Stimulated activated CD8-positive, alpha-beta memory T cell treated with anti-CD3 and anti-CD28 coated beads, Interleukin-7, amount 100 ng/mL, for 24 hours (primary cell): Measurements from ENCODE around the gene FAHD2A.
"Not testable (repeated sequence)": the region's sequence is repeated elsewhere in the genome, so short reads cannot be mapped to it uniquely, and the experiment has no call there.

Experiments used
- DNase-seq: peaks from one replicate; pipeline ENCODE4 v3.0.0-alpha.2; 2020; ENCODE audit warnings: low read depth

FAHD2A gene

DNA sequence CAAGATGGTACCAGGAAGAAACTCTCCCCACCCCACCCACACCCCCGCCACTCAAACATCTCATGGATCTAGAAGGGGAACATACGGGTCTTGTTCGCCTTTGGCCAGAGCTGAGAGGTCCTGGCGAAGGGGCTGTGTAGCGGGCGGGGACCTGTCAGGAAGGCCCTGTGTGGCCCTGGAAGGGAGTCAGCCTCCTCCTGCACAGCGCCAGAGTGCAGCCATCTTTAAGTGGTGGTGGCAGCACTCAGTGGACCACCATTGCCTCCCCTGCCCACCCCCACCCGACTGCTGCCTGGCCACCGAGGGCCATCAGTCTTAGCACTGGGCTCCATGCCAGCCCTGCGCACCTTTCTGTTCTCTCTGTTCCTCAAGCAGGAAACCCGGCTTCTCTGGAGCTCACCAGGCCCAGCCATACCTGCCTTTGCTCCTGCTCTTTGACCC, 11.6 kb upstream of the FAHD2A start:
- DNase-seq: no peak

DNA sequence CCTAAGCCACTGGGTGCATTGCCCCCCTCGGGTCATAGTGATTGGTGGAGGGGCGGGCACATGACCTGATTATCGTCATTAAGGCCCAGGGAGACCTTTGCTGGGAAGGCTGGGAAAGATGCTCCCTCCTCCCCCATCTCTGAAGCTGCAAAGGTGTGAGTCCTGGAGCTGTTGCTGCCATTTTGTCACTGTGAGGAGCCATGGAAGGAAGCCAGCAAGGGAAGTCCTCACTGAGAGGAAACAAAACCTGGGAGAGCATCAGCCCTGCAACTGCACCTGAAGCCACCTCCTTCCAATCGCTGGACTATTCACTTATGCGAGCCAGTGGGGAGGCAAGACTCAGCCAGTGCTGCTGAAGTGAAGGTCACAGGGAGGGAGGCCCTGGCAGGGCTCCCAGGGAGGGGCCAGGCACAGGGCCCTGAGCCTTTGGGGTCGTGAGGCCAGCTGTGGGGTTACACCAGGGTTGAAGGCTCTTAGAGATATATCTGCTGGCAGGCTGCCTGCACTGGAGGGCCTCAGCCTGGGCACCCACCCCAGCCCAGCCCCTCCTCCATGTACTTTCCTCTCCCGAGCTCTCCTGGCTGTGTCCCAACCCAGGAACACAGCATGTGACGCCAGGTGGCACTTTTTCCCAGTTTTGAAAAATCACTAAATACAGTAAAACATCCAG, 10.7 kb upstream of the FAHD2A start:
- no peak for DNase-seq

DNA sequence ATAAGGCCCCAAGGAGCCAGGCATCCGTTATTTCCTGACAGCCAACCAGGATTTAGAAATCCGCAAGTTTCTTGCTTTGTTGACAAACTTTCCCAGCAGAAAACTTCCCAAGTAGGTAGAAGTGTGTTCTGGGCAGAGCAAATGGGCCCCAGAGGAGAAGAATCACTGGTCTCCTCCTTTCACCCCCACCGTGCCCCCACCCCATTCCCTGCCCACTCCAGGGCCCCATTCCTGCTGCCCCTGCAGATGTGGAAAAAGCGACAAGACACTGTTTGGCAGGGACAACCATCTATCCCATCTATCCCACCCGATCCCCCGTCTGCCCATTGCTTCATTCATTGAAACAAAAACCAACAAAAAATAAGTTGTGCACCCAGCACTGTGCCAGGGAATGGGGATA, 10.2 kb upstream of the FAHD2A start:
- DNase-seq: no peak

DNA sequence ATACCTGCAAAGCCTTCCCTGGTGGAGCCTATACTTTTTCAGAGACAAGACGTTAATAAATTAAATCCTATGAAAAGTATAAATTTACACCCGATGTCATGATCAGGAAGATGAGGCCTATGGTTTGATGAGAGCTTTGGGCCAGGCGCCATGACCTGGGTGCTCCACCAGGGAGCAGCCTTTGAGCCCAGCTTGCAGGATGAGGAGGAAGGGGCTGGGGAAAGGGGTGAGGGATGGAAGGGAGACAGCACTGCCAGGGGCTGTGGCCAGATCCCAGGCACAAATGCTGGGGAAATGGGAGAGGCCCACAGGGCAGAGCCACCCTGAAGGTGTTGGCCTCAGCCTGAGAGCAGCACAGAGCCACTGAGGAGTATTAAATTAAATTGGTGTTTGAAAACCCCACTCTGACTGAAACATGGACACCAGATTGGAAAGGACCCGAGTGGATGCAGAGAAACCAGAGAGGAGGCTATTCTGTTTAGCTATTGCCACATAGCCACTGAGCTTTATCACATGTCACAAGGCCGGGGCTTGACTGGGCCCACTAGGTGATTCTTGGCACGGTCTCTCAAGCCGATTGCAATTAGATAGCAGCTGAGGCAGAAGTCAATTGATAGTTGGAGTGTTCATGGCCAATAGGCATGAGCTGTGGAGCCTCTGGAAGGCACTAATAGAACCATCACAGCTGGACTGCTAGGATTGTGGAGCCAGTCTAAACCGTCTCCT, 9.6 kb upstream of the FAHD2A start:
- DNase-seq: no peak

DNA sequence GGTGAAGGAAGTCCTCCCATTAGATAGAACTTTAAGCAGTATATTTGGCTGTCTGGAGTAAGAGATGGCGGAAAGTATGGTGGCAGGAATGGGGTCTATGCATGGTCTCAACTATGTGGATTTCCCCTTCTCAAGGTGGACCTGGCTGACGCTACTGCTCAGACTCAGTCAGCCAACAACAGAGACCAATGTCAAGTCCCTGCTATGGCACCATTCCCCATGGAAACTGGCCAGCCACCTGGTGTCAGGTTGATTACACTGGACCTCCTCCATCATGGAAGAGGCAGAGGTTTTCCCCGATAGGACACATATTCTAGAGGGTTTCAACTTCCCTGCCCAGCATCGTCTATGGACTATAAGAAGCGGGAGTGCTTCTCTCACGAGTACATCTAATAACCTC, 8.6 kb upstream of the FAHD2A start:
- DNase-seq: no peak

DNA sequence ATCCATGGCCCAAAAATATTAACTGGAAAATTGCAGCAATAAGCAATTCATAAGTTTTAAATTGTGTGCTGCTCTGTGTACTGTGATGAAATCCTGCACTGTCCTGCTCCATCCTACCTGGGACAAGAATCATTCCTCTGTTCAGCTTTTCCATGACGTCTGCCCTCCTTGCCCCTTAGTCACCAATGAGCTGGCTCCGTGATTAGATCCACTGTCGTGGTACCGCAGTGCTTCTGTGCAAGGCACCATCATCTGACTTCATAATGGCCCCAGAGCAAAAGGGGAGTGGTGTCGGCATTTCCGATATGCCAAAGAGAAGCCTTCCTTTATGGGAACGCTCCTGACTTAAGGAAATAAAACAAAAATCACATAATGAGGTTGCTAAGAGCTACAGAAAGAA, 3.4 kb upstream of the FAHD2A start:
- DNase-seq: no peak

DNA sequence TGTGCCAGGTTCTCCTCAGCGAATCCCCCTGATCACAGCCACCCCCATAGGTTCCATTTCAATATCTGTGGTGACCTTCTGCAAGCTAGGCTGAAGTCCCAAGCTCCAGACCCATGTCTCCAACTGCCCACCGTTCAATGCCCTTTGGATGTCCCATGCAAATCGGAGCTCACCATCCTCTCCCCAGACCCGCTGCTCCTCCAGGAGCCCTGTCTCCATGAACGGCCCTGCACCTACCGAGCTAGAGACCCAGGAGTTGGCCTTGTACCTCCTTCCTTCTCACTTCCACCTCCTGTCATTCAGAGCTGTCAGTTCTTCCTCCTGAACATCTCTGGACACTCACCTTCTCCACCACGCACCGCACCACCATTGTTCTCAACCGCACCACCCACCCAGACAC, 1.0 kb upstream of the FAHD2A start:
- DNase-seq: no peak

DNA sequence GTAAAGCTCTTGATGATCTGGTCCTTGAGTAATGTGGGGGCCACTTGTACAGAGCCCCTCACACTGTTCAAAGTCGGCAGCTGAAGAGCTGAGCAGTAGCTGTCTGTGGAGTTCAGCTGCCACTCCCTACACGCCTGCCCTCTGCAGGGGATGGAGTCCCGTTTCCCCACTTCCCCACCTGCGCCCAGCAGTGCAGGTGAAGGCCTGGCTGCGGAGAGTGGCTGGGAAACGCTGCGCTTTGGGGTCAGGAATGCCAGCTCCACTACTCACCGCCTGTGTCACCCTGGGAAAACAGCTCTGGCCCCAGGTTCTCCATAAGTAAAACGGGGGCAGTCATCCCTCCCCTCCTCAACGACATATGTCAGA, 521 bp upstream of the FAHD2A start:
- DNase-seq: not testable (repeated sequence)

DNA sequence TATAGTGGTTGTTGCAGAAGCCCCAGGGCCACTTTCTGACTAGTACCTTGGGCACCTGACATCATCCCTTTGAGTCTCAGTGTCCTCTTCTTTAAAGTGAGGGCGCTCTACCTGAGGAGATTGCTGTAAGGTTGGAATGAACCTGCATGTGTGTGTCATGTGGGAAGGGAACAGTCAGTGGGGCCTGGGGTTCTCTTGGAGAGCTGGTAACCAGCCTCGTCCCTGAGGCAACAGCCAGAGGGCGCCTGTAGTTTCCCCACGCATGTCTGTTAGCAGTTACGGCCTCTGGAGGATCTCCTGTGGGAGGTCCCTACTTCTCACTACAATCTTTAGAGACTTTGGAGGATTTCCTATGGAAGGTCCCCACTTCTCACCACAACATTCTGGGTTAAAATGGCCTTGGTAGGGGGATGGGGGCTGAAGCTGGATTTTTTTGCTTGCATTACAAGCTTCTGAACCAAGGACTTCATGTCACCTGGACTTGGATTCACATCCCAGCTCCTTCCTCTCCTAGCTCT, 755 bp downstream of the FAHD2A start:
- not testable (repeated sequence) for DNase-seq

DNA sequence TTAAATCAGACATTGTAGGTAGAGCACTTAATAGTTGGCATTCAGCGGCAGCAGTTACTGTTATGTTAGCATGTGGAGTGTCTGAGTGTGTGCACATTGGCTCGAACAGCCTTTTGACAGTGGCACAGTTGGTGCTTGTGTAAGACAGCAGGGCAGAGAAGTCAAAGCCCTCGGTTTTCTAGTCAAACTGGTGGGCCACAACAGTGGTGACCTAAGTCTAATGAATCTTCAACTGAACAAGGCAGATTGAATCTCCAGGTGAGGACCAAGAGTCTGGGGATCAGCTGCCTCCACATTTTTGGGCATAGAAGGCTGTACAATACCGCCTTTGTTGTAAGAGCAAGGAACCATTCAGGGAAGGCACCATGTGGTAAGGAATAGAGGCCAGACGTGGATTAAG, 1.3 kb downstream of the FAHD2A start:
- not testable (repeated sequence) for DNase-seq

DNA sequence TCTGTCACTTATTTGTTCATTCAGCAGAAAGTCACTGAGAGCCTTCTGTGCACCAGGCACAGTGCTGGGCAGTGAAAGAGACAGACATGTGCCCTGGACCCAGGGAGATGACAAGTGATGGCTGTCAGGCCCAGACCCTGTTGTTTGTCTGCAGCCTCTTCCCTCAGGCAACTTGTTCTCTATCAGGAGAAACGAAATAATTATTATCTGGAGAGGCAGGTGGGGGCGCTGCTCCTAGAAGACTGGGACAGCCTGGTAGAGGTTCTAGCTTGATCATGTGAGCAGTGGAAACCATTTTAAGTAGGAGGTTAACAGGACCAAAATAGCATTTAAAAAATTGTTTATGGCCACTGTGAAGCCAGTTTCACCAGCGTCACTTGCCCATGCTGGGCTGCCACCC, 2.2 kb downstream of the FAHD2A start:
- DNase-seq: not testable (repeated sequence)

DNA sequence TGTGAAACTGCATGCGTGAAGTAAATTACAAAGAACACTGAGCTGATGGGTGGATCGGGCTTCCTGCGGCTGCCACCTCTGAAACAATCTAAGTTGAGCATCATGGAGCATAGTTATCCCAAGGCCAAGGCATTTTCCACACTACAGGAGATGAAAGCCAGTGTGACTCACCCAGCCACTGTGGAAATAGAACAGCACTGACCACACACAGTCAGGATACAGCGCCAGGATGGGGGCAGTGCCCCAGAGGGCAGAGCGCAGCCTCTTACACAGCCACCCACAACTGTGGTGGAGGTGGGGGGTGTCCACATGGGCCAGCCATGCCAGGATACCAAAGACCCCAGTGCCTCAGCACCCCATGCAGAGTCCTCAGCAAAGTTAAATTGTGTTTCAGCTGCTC, 8.7 kb downstream of the FAHD2A start:
- not testable (repeated sequence) for DNase-seq

DNA sequence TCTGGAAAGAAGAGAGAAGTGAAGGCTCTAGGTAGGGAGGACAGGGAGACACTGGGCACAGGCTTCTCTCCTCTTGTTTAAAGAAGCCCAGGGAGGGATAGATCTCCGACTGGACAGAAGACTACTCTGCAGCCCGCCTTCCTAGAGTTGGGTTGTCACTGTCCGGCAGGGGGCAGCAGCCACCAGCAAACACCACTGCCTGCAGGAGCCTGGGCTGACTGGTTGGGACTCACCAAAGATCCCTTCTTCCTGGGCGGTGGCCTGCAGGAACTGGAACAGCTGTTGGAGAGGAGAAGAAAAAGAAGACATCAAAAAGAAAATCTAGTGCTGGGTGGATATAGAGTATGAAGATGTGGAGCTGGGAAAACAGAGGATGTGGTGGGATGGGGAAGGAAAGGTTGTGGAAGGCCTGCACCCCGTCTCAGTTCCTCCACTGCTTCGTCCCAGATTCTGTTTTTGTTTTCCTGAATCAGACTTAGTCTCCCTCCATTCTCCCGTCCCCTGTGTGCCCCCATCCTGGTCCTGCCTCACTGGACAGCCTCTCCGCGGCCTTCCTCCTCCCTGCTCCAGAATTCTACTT, 11.6 kb downstream of the FAHD2A start:
- peak; percentile 53 for DNase-seq

DNA sequence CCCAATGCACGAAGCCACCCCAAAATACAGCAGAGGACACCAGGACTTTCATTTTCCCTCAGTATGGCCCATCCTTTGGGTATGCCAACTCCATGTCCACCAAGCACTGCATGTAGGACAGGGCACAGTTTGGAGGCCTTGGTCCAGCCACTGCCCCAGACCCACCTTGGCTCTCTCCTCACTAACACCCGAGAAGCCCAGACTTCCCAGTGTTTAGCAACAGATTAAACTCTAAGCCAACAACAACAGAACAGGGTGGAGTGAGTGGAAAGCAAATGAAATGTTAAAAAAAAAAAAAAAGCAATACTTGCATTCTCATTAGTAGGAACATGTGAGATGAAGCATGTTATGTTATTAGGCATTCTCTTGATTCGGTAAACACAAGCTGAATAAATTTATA, 12.6 kb downstream of the FAHD2A start:
- DNase-seq: not testable (repeated sequence)

DNA sequence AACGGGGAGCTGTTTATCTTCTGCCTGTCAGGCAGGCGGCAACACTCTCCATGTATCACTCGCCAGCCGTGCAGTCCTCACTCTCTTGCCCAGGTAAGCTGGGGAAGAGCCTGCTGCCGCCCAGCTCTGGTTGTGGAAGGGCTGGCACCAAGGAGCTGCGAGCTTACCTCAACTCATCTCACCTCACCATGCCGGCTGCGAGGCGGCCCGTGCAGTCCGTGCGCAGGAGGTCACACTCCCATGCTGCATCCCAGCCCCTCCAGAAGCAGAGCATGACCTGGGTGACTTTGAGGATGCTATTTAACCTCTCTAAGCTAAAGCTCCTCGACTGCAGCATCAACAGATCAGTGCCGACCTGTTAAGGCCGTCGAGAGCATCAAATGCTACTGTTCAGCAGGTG, 13.1 kb downstream of the FAHD2A start:
- not testable (repeated sequence) for DNase-seq

DNA sequence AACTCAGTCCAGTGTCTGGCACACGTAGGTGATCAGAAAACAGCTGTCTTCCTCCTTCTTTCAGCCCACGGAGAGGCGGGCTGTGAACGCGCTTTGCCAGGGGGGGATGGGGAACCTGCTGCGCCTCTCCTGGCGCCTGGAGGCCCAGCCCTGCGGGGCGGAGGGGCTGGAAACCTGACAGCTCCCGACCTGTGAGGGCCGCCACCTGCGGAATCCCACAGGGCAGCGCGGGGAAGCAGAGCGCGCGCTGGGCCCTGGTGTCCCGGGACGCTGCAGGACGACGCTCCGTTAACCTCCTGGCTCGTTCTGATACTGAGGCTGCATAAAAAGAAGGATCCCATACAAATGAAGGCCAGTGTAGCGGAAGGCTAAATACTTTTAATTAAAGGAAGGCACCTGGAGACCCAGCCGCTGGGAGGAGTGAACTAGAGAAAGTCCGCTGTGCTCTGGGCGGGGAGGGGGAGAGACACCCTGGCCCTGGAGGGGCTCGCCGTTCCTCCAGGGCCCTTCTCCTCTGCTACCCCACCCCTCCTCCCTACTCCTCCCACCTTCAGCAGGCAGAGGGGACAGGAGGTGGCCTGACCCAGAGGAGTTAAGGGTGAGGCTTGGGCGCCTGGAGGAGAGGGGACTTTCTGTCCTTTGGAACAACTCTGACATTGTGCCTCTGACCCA, 24.8 kb downstream of the FAHD2A start:
- not testable (repeated sequence) for DNase-seq

DNA sequence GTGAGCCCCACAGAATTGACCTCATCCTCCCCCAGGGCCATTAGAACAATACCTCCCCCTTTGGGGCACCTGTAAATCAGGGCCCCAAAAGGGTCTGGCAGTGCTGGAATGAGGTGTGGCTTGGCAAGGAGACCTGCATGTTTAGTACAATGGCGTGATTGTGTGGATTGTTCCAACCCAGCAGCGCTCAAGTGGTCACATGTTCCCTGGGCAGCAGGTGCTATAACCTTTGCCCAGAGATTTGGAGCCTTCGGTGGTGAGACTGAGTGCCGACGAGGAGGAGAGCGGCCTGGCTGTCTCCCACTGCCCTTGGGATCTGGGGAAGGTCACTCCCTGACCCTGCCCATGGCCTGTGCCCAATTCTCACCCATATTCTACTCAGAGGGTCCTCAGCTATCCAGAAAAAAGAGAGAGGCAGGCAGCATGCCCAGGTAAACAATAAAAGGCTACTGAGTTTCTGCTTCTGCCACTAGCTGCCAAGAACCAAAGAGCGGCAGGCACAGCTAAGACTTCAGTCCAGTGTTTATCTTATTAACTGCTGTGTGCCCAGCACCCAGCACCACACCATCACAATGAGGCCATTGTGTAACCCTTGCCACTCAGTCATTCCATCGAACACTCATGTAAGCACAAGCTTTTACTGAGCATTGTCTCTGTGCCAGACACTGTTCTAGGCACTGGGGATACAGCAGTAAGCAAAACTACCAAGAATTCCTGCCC, 27.4 kb downstream of the FAHD2A start:
- not testable (repeated sequence) for DNase-seq

DNA sequence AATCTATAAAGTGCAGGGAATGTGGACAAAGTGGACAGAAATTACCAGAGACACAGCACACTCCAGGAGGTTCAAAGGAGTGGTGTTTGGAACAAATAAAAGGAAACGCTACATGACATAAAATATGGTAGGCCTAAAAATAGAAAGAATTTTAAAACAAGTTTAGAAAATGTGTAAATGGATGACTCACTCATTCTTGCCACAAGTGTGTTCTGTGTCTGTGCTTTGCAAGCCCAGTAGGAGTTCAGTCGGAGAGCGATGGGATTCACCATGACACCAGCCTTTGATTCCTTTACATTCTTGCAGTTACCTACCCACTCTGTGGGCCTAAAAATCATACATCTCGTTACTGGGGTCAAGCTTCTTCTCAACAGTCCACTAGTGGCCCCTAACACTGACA, 30.9 kb downstream of the FAHD2A start:
- not testable (repeated sequence) for DNase-seq

DNA sequence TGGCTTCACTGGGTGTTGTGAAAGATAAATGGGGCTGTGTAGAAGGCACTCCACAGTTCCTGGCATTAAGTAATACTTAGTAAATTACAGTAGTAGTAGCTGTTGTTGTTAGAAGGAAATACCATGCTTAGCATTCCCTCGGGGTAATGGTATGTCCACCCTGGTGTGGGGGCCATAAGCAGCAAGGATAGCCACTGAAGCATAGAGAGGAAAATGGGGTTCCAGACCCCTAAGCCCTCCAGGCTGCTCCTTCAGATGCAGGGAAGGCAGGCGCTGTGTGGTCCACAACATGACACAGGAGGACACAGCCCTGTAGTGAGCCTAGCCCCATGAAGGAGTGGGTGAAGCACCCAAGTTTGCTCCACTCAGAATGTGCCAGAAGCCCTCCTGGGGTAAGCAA, 31.5 kb downstream of the FAHD2A start:
- DNase-seq: not testable (repeated sequence)

DNA sequence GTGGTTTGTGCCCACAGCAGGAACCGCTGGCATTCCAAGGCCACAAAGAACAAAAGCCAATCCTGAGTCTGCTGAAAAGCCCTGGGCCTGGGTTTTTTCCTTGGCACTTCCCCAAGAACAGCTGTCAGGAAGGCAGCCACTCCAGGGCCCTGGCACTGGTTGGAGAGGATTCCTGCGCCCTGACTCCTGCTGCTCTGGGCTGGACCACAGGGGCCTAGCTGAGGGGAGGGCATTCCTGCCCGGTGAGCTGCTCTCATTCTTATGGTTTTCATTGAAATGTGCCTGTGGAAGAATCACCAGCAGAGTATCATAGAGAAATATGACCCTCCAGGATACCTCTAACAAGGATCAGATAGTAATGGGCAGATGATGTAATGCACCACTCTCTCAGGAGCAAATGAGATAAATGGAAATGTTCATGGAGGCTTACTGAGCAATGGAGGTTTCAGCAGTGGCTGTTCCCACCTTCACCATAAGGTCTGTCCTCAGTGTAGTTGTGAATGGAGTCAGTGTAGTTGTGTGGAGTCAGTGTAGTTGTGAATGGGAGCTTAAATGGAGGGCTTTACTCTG, 32.1 kb downstream of the FAHD2A start:
- not testable (repeated sequence) for DNase-seq

DNA sequence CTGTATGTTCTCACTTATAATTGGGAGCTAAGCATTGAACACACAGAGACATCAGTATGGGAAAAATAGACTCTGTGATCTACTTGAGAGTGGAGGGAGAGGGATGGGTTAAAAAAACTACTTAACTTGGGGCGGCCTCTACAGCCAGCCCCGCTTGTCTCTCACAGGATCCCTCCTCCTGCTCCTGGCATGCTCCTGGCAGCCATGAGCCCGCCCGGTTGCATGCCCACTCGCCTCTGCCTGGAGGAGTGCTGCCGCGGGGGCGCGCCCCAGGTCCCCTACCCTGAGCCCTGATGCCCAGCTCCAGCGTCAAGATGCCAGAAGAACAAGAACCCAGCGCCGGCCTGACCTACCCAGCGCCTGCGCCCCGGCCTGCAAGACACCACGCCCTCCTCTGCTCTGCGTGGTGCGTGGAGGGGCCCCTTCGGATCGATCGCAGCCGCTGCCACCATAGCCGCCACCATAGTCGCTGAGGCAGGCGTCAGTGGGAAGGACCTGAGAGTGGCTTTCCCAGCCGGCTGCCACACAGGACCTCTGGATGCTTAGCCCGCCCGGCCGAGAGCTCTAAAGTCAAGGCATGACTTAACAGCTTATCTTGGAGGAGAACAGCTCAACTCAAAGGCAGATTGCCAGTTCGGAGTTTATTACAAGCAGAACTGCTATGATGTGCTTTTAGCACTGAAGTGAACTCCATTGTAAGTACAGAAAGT, 32.8 kb downstream of the FAHD2A start:
- DNase-seq: not testable (repeated sequence)
